Trophoblast cell (in vitro differentiated cells and primary cell): ENCODE results near the gene NPY.

Experiments used
- DNase-seq, 2 donors: peaks; one replicate each; pipeline ENCODE4 v3.0.0-alpha.2; 2016
- H2AFZ ChIP-seq: 2 replicates; pipeline ENCODE4 v1.6.1; 2013; ENCODE audit warnings: low read length, moderate library complexity, mild to moderate bottlenecking; ENCODE audit not compliant: insufficient read depth, poor library complexity
- H2AK5ac ChIP-seq: 2 replicates; pipeline ENCODE4 v1.6.1; 2013; ENCODE audit warnings: mild to moderate bottlenecking, low read length
- H2BK120ac ChIP-seq: 2 replicates; pipeline ENCODE4 v1.6.1; 2013; ENCODE audit warnings: low read length, mild to moderate bottlenecking, moderate library complexity; ENCODE audit not compliant: insufficient read depth, poor library complexity
- H2BK12ac ChIP-seq: 2 replicates; pipeline ENCODE4 v1.6.1; 2013; ENCODE audit warnings: mild to moderate bottlenecking, low read length, moderate library complexity
- H2BK5ac ChIP-seq: 2 replicates; pipeline ENCODE4 v1.6.1; 2013; ENCODE audit warnings: low read length, low read depth, moderate library complexity, mild to moderate bottlenecking; ENCODE audit not compliant: poor library complexity
- H3K14ac ChIP-seq: 2 replicates; pipeline ENCODE4 v1.6.1; 2013; ENCODE audit warnings: mild to moderate bottlenecking, low read length
- H3K18ac ChIP-seq: 2 replicates; pipeline ENCODE4 v1.6.1; 2013; ENCODE audit warnings: mild to moderate bottlenecking, low read length
- H3K23ac ChIP-seq: 2 replicates; pipeline ENCODE4 v1.6.1; 2013; ENCODE audit warnings: low read length
- H3K27ac ChIP-seq: 2 replicates; pipeline ENCODE4 v1.5.1; 2013; ENCODE audit warnings: low read depth, mild to moderate bottlenecking, inconsistent platforms, low read length, moderate library complexity
- H3K27me3 ChIP-seq: 2 replicates; pipeline ENCODE4 v1.6.1; 2013; ENCODE audit warnings: inconsistent platforms, mild to moderate bottlenecking, low read length, moderate library complexity; ENCODE audit not compliant: insufficient read depth
- H3K36me3 ChIP-seq, 2 experiments: 1 replicate in 1 of 2; 2 replicates in 1 of 2; pipeline ENCODE4 v1.6.1; 2013; ENCODE audit warnings: low read length in 2 of 2, mild to moderate bottlenecking in 2 of 2, moderate library complexity in 1 of 2; ENCODE audit not compliant: insufficient read depth in 2 of 2, control insufficient read depth in 1 of 2
- H3K4ac ChIP-seq: 2 replicates; pipeline ENCODE4 v1.6.1; 2013; ENCODE audit warnings: low read depth, mild to moderate bottlenecking, low read length, moderate library complexity
- H3K4me1 ChIP-seq, 2 experiments: 1 replicate in 1 of 2; 2 replicates in 1 of 2; pipeline ENCODE4 v1.6.1; 2013; ENCODE audit warnings: low read length in 2 of 2, mild to moderate bottlenecking in 2 of 2, moderate library complexity in 1 of 2; ENCODE audit not compliant: insufficient read depth in 2 of 2, control insufficient read depth in 1 of 2
- H3K4me2 ChIP-seq: 2 replicates; pipeline ENCODE4 v1.6.1; 2013; ENCODE audit warnings: inconsistent platforms, mild to moderate bottlenecking, low read length, moderate library complexity
- H3K4me3 ChIP-seq: 2 replicates; pipeline ENCODE4 v1.5.1; 2013; ENCODE audit warnings: mild to moderate bottlenecking, low read depth, low read length, inconsistent platforms
- H3K79me1 ChIP-seq: one replicate; pipeline ENCODE4 v1.6.1; 2013; ENCODE audit warnings: low read length
- H3K79me2 ChIP-seq: 2 replicates; pipeline ENCODE4 v1.6.1; 2013; ENCODE audit warnings: low read length, mild to moderate bottlenecking; ENCODE audit not compliant: control insufficient read depth, insufficient read depth, poor library complexity
- H3K9ac ChIP-seq: 2 replicates; pipeline ENCODE4 v1.6.1; 2013; ENCODE audit warnings: mild to moderate bottlenecking, low read length
- H3K9me3 ChIP-seq: 2 replicates; pipeline ENCODE4 v1.6.1; 2013; ENCODE audit warnings: low read depth, mild to moderate bottlenecking, control low read depth, inconsistent platforms, low read length; ENCODE audit not compliant: insufficient read depth
- H4K12ac ChIP-seq: 2 replicates; pipeline ENCODE4 v1.6.1; 2013; ENCODE audit warnings: low read depth, mild to moderate bottlenecking, low read length, moderate library complexity
- H4K8ac ChIP-seq: 2 replicates; pipeline ENCODE4 v1.6.1; 2013; ENCODE audit warnings: low read depth, mild to moderate bottlenecking, low read length, moderate library complexity
- H4K91ac ChIP-seq: one replicate; pipeline ENCODE4 v1.6.1; 2013; ENCODE audit warnings: low read depth, mild to moderate bottlenecking, low read length, moderate library complexity
- whole genome bisulfite sequencing: extraction: QIAGEN DNeasy Blood & Tissue Kit; methylation state at CpG from one replicate; pipeline ENCODE4 v1.1.7; 2013; ENCODE audit warnings: missing lambda C conversion rate; ENCODE audit not compliant: insufficient read length, insufficient coverage; ENCODE audit errors: extremely low coverage; 5-methylcytosine and 5-hydroxymethylcytosine counted together

Gene NPY

DNA sequence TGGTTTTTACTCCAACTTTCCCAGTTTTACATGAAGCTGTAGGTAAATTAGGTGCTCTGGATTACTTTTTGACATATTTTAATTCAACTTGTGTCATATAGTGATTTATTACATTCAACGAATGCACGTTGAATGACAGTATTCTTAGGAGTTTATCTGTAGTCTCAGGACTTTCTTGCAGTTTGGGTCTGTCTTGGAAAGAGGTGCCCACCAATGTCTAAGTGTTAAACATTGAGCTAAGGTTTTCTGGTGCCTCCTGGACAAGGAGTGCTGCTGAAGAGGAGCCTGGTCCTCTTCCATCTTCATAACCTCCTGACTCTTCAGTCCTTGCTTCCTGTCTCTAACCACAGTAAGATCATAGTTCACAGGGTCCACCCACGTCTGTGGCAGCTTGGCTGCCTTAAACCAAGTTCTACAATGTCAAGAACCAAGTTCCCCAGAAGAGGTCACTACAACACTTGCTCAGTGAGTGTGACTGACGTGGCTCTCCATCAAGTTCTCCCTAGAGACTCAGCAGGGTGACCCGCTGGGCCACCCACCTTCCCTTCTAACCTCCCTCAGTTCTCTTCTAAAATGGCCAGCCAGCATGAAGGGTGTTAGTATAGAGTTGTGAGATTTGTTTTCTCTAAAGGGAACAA, 6.1 kb downstream of the NPY start:
- Histone ChIP-seq H3K27me3 (peaks cover 6% of the 10 kb centered on the region), H3K18ac (no peak overlapping the region), H3K9ac (no peak overlapping the region), H3K79me2 (no peaks in the 10 kb centered on the region), H3K4me1 (peaks cover 0 to under 1% of the 10 kb centered on the region in 2 experiments), H4K8ac (no peak overlapping the region), H2AK5ac (no peak overlapping the region), H3K23ac (no peak overlapping the region), H3K79me1 (no peaks in the 10 kb centered on the region), H2BK120ac (no peak overlapping the region), H3K9me3 (peaks cover under 1% of the 10 kb centered on the region), H4K12ac (no peak overlapping the region), H3K4me2 (no peak overlapping the region), H2BK5ac (no peak overlapping the region), H4K91ac (no peak overlapping the region), H3K4me3 (no peak overlapping the region), H2BK12ac (no peak overlapping the region), H2AFZ (no peak overlapping the region), H3K27ac (no peak overlapping the region), H3K4ac (no peak overlapping the region), H3K36me3 (no peaks in the 10 kb centered on the region), H3K14ac (no peak overlapping the region)
- WGBS = no CpG with 5 or more reads among the region's 5 CpGs
- DNase-seq = peak; percentile 10 to 61

DNA sequence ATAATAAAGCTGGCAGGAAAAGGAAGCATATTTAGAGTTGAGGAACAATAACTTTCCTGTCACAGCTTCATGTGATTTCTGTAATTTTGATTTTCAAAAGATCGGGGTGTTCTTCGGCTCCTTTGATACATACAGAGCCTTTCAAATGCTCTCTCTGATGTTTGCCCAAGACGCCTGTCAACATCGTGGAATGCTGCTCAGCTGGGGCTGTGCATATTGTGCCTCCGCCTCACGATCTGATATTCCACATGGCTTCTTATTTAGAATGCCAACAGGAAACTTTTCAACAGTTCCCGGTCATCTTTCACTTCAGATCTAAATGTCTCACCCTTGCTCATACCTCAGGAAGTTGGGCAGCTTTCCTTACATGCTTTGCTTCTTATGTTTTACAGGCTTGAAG, 7.3 kb downstream of the NPY start:
- no peak overlapping the region for H3K4me3 ChIP-seq
- H3K79me2 ChIP-seq = no peaks in the 10 kb centered on the region
- no peak overlapping the region for H4K8ac ChIP-seq
- peak overlapping the region; percentile 11 for H3K4me2 ChIP-seq
- H2BK120ac ChIP-seq = no peak overlapping the region
- H3K36me3 ChIP-seq = no peaks in the 10 kb centered on the region
- no peak overlapping the region for H4K12ac ChIP-seq
- H2AFZ ChIP-seq = no peak overlapping the region
- no peaks in the 10 kb centered on the region for H3K79me1 ChIP-seq
- H2BK12ac ChIP-seq = no peak overlapping the region
- H3K9me3 ChIP-seq = no peaks in the 10 kb centered on the region
- H3K4ac ChIP-seq = no peak overlapping the region
- no peaks in the 10 kb centered on the region for H3K27me3 ChIP-seq
- no peak overlapping the region for H4K91ac ChIP-seq
- H2AK5ac ChIP-seq = no peak overlapping the region
- no peak overlapping the region for H3K9ac ChIP-seq
- DNase-seq = peak in 1 of 2 donors; percentile 3
- no peak overlapping the region for H2BK5ac ChIP-seq
- H3K14ac ChIP-seq = no peak overlapping the region
- no peak overlapping the region for H3K27ac ChIP-seq
- H3K18ac ChIP-seq = no peak overlapping the region
- WGBS = no CpG with 5 or more reads among the region's 7 CpGs
- H3K4me1 ChIP-seq = no peaks in the 10 kb centered on the region
- no peak overlapping the region for H3K23ac ChIP-seq

DNA sequence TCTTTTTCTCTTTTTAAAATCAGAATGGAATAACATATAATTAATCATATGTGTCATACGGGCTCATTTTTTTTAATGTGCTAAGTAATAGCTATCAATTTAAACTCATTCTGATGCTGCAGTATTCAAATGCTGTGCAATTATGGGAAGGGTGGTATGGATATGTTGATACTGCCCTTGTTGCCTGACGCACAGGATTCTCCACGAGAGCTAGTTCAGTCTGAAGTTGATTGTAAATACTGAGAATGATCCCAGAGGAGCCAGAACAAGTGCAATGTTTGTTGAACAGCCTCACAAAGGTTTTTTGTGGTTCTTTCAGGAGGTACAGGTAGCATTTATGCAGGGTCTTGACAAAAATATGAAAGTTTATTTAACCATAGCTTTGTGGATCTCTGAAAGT, 13.4 kb downstream of the NPY start:
- Histone ChIP-seq H3K18ac (no peak overlapping the region), H2AFZ (no peak overlapping the region), H3K27ac (no peak overlapping the region), H2BK5ac (no peak overlapping the region), H4K12ac (no peak overlapping the region), H3K36me3 (no peaks in the 10 kb centered on the region), H3K14ac (no peak overlapping the region), H3K9ac (no peak overlapping the region), H4K8ac (no peak overlapping the region), H2BK12ac (no peak overlapping the region), H3K4ac (no peak overlapping the region), H2BK120ac (no peak overlapping the region), H3K27me3 (no peaks in the 10 kb centered on the region), H3K9me3 (no peaks in the 10 kb centered on the region), H3K4me3 (no peak overlapping the region), H3K79me2 (no peaks in the 10 kb centered on the region), H3K79me1 (no peaks in the 10 kb centered on the region), H3K23ac (no peak overlapping the region), H3K4me2 (no peak overlapping the region), H3K4me1 (no peaks in the 10 kb centered on the region), H2AK5ac (no peak overlapping the region), H4K91ac (no peak overlapping the region)
- DNase-seq = no peak
- no CpG with 5 or more reads among the region's 3 CpGs for WGBS

DNA sequence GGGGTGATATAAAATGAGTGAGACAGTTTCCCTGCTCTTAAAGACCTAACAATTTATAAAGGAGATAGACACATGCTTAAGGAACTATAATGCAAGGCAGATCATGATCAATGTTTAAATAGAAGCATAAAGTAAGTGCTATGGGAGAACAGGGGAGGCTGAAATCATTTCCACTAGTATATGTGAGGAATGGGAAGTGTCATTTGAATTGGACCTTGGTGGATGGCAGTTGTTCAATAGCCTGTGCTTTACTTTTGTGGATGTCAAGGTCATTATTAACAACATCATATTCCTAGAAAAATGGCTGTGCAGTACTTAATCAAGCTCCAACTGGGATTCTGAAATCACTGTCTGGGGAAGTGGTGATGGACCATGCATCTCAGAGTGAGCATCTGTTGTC, 14.7 kb downstream of the NPY start:
- no peaks in the 10 kb centered on the region for H3K4me1 ChIP-seq
- no peak overlapping the region for H4K12ac ChIP-seq
- no peak overlapping the region for H2BK12ac ChIP-seq
- H3K23ac ChIP-seq = no peak overlapping the region
- no peak for DNase-seq
- no peak overlapping the region for H2AFZ ChIP-seq
- H3K4me3 ChIP-seq = no peak overlapping the region
- H4K8ac ChIP-seq = no peak overlapping the region
- no peak overlapping the region for H2AK5ac ChIP-seq
- H3K9ac ChIP-seq = no peak overlapping the region
- no peak overlapping the region for H2BK120ac ChIP-seq
- no peak overlapping the region for H3K14ac ChIP-seq
- no peak overlapping the region for H2BK5ac ChIP-seq
- no peaks in the 10 kb centered on the region for H3K36me3 ChIP-seq
- no peak overlapping the region for H3K18ac ChIP-seq
- H3K79me1 ChIP-seq = no peaks in the 10 kb centered on the region
- no peak overlapping the region for H3K4me2 ChIP-seq
- no peaks in the 10 kb centered on the region for H3K79me2 ChIP-seq
- no peaks in the 10 kb centered on the region for H3K27me3 ChIP-seq
- H3K9me3 ChIP-seq = no peaks in the 10 kb centered on the region
- no peak overlapping the region for H3K4ac ChIP-seq
- no peak overlapping the region for H3K27ac ChIP-seq
- no peak overlapping the region for H4K91ac ChIP-seq
